Uterus (tissue), 4 donors: ENCODE data around the gene CXXC1. TPM values are rescaled to one million over a fixed set of nuclear protein-coding genes. Genes with fewer than 3 reads are reported as not detected.

ENCODE experiments used
- DNase-seq, 2 donors: peaks; one replicate each; pipeline ENCODE4 v3.0.0-alpha.2; 2019 to 2020
- H3K27ac ChIP-seq, 2 donors: fragments of 200-600 bp; sonication (generic); 1 replicate in 1 of 2; 2 replicates in 1 of 2; pipeline ENCODE4 v1.5.1; 2016 to 2018
- H3K27me3 ChIP-seq, 2 donors: fragments of 200-600 bp; sonication (generic); one replicate each; pipeline ENCODE4 v1.5.1; 2018 to 2019; ENCODE audit warnings: control low read depth in 1 of 2
- H3K36me3 ChIP-seq, 2 donors: fragments of 200-600 bp; sonication (generic); one replicate each; pipeline ENCODE4 v1.5.1; 2019; ENCODE audit warnings: control low read depth in 1 of 2
- H3K4me1 ChIP-seq, 2 donors: fragments of 200-600 bp; sonication (generic); one replicate each; pipeline ENCODE4 v1.5.1; 2018 to 2019; ENCODE audit warnings: control low read depth in 1 of 2
- H3K4me3 ChIP-seq, 2 donors: fragments of 200-600 bp; sonication (generic); 1 replicate in 1 of 2; 2 replicates in 1 of 2; pipeline ENCODE4 v1.5.1; 2018 to 2019; ENCODE audit warnings: mild to moderate bottlenecking in 1 of 2
- H3K9me3 ChIP-seq, 2 donors: fragments of 200-600 bp; sonication (generic); one replicate each; pipeline ENCODE4 v1.5.1; 2019; ENCODE audit warnings: control low read depth in 1 of 2
- POLR2A ChIP-seq, 2 donors: fragments of 450-650 bp; IDR thresholded peaks; one replicate each; pipeline ENCODE4 v1.6.1; 2016; ENCODE audit warnings: antibody characterized with exemption in 2 of 2, mild to moderate bottlenecking in 1 of 2, moderate library complexity in 1 of 2
- intact Hi-C: fragments of 100-400 bp; cut with DNase I; formaldehyde crosslinking; loops from one replicate; pipeline ENCODE4 v1.15.1; 2023; ENCODE audit warnings: low total_unique reads
- small RNA-seq: library from RNA; depleted of rRNA; stranded (forward); fragments of <200 nt; gene quantifications from one replicate; pipeline ENCODE3, GENCODE V24; 2016
- total RNA-seq, 4 donors: library from RNA; depleted of rRNA in 3 of 4; stranded (reverse); fragments of >200 nt in 3 of 4; gene quantifications; one replicate each; pipeline versions ENCODE4 v1.1.0 to v1.2.4, GENCODE V29; 2014 to 2023
- TF ChIP-seq, protein P1 (sequence below), 4 experiments: fragments of 200-600 bp in 2 of 4; fragments of 450-650 bp in 2 of 4; sonication (generic) in 2 of 4; IDR thresholded peaks; one replicate each; pipeline ENCODE4 v1.5.1; 2016 to 2019; ENCODE audit warnings: antibody characterized with exemption in 4 of 4, mild to moderate bottlenecking in 2 of 4, moderate library complexity in 1 of 4
- donor health status: DM: yes; HTN: yes; CAD: no.

Gene CXXC1
- total RNA-seq, 4 donors from 2014 or later: 54.1 to 85.1 (median 70.4) TPM

DNA sequence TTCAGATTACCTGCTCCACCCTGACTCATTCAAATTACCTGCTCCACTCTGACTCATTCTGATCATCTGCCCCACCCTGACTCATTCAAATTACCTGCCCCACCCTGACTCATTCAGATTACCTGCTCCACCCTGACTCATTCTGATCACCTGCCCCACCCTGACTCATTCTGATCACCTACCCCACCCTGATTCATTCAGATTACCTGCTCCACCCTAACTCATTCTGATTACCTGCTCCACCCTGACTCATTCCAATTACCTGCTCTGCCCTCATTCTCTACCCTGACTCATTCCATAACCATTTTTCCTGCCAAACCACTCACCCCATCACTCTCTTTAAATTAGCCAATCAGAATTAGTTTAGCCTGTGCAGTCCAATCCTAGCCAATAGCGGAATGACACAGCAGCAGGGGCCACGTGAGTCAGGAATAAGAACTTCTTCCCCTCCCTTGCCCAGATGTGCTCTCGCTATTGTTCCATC is 47.4 kb downstream of the CXXC1 start:
- Histone ChIP-seq H3K36me3 (no peaks in the 10 kb centered on the region), H3K4me1 (no peaks in the 10 kb centered on the region), H3K27me3 (no peaks in the 10 kb centered on the region), H3K4me3 (no peak overlapping the region), H3K27ac (no peak overlapping the region), H3K9me3 (no peaks in the 10 kb centered on the region)
- DNase-seq: no peak
- TF ChIP-seq, protein P1, sequence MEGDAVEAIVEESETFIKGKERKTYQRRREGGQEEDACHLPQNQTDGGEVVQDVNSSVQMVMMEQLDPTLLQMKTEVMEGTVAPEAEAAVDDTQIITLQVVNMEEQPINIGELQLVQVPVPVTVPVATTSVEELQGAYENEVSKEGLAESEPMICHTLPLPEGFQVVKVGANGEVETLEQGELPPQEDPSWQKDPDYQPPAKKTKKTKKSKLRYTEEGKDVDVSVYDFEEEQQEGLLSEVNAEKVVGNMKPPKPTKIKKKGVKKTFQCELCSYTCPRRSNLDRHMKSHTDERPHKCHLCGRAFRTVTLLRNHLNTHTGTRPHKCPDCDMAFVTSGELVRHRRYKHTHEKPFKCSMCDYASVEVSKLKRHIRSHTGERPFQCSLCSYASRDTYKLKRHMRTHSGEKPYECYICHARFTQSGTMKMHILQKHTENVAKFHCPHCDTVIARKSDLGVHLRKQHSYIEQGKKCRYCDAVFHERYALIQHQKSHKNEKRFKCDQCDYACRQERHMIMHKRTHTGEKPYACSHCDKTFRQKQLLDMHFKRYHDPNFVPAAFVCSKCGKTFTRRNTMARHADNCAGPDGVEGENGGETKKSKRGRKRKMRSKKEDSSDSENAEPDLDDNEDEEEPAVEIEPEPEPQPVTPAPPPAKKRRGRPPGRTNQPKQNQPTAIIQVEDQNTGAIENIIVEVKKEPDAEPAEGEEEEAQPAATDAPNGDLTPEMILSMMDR (IDR thresholded peaks at IDR 0.05): no peak
- TF ChIP-seq POLR2A (IDR thresholded peaks at IDR 0.05): no peak
- intact Hi-C loops: no loop called here

GRCh38 chr18:50232419-50232818 is 55.1 kb downstream of the CXXC1 start:
- no peak overlapping the region for H3K4me3 ChIP-seq
- no peaks in the 10 kb centered on the region for H3K9me3 ChIP-seq
- no peaks in the 10 kb centered on the region for H3K36me3 ChIP-seq
- H3K27me3 ChIP-seq: no peaks in the 10 kb centered on the region
- no peak for DNase-seq
- intact Hi-C loops: no loop called here
- TF ChIP-seq POLR2A (IDR thresholded peaks at IDR 0.05): no peak
- TF ChIP-seq, protein P1 (IDR thresholded peaks at IDR 0.05): no peak
- H3K4me1 ChIP-seq: no peaks in the 10 kb centered on the region
- H3K27ac ChIP-seq: no peak overlapping the region

Small RNAs within 50 kb of the gene (small RNA-seq; reads per million reads assigned to genes)
- gene RNA5SP458: not detected

Other genes with a start within 250 kb of the CXXC1 start
- gene MYO5B, start 92.5 kb downstream of the CXXC1 start, total RNA-seq: 10 to 100 TPM in 1 of 4 donors, 1 to 10 TPM in 1, under 1 TPM in 2; 0.29 to 14.7 (median 1.2) TPM
- 1 to 10 TPM in 1 of 4 donors, under 1 TPM in 1, not detected in 2; 0.95 to 1.1 TPM for gene CFAP53, start 21.2 kb downstream of the CXXC1 start, total RNA-seq
- 10 to 100 TPM; 20.3 to 82.2 (median 52.7) TPM for gene MBD1, start 6.2 kb downstream of the CXXC1 start, total RNA-seq
- gene SKA1, start 87.4 kb upstream of the CXXC1 start, total RNA-seq: 1 to 10 TPM in 1 of 4 donors, under 1 TPM in 1, not detected in 2; 0.73 to 5.5 TPM